Skin of body (tissue), 2 donors: ENCODE measurements around the gene DBH. TPM values are rescaled to one million over a fixed set of nuclear protein-coding genes. Genes with fewer than 3 reads are reported as not detected.
"Not testable (repeated sequence)": the region's sequence is repeated elsewhere in the genome, so short reads cannot be mapped to it uniquely, and the experiment has no call there.

Experiments
- DNase-seq: peaks from one replicate; lab custom pipeline; 2025; lab: John Stamatoyannopoulos, UW
- total RNA-seq: library from RNA; depleted of rRNA; stranded (reverse); fragments of >200 nt; gene quantifications from one replicate; pipeline ENCODE4 v1.2.3, GENCODE V29; 2014

The DBH gene
- total RNA-seq, 1 donor from 2014 or later = under 0.01 TPM

DNA sequence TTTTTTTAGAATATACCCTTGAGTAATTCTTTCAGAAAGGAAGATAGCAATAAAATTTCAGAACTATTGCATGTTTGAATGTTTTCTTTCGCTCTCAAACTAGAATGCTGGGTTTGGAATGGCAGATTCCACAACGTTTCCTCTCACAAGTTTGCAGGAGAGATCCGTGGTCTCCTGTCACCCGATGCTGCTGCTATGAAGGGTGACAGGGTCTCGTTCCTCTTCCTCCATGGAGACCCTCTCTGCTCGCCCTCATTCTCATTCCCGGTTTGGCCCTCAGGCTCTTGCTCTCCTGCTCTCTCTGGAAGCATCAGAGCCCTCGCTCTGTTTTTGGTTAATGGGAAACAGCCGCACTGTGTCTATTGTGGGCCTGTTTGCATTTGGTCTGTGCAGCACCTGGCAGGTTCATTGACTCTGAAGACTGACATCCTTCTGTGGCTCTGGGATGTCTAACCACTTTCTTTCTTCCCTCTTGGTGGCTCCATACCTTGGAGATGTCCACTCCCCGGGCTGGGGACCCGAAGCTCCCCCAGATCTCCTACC, 14.4 kb upstream of the DBH start:
- no peak for DNase-seq

DNA sequence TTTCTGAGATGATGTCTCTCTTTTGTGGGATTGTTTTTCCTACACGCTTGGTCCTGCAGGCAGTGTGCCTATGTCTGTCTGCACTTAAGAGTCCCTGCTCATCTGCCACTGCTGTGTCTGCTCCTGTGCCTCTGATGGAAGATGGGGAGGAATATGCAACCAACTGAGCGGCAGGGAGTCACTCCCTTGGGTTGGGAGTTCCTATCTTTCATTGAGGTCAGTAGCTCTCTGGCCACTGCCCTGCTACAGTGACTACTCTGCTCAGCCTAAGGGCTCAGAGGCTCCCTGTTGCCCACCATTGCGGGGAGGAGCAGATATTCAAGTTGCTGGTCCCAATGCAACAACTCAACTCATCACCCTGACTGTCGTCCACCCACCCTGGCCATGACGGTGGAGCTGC, 13.6 kb upstream of the DBH start:
- DNase-seq = no peak

DNA sequence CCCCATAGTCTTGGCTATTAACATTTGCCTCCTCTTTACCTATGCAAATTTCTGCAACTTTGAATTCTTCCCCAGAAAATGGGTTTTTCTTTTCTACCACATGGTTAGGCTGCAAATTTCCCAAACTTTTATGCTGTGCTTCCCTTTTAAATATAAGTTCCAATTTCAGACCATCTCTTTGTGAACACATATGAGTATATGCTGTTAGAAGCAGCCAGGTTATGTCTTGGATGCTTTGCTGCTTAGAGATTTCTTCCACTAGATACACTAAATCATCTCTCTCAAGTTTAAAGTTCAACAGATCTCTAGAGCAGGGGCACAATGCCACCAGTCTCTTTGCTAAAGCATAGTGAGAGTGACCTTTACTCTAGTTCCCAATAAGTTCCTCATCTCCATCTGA, 10.2 kb upstream of the DBH start:
- not testable (repeated sequence) for DNase-seq

DNA sequence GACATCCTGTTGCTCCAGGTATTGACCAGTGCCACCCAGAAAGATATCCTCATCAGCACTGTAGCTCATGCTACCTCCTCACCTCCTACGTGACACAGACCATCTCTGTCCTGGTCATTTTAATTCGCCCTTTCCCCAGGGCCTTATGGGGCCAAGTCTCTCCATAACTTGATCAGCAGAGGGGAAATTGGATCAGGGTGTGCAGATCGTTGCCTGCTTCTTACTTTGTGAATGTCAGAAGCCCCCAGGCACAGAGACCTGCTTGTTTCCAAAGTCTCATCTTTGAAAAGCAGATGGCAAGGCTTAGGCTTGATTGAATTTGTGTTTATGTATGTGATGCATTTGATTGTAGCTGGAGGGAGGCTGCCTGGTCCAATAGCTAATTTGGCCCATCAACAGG, 8.8 kb upstream of the DBH start:
- no peak for DNase-seq

DNA sequence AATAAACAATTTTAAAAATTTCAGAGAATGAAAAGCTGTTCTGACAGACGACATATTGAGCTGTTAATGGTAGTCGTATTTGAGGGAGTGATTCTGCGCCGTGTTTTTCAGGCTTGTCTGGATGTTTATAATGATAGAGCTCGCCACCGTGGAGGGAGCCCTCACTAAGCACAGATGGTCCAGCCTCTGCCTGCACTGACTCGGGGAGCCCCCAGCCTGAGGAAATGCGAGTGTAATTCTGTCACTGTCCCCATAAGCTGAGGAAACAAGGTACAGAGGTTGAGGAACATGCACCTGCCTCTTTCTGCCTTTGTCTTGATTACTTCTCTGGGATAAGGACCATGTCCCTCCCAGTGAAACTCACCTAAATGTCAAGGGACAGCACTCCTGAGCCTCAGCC, 7.4 kb upstream of the DBH start:
- DNase-seq = no peak

DNA sequence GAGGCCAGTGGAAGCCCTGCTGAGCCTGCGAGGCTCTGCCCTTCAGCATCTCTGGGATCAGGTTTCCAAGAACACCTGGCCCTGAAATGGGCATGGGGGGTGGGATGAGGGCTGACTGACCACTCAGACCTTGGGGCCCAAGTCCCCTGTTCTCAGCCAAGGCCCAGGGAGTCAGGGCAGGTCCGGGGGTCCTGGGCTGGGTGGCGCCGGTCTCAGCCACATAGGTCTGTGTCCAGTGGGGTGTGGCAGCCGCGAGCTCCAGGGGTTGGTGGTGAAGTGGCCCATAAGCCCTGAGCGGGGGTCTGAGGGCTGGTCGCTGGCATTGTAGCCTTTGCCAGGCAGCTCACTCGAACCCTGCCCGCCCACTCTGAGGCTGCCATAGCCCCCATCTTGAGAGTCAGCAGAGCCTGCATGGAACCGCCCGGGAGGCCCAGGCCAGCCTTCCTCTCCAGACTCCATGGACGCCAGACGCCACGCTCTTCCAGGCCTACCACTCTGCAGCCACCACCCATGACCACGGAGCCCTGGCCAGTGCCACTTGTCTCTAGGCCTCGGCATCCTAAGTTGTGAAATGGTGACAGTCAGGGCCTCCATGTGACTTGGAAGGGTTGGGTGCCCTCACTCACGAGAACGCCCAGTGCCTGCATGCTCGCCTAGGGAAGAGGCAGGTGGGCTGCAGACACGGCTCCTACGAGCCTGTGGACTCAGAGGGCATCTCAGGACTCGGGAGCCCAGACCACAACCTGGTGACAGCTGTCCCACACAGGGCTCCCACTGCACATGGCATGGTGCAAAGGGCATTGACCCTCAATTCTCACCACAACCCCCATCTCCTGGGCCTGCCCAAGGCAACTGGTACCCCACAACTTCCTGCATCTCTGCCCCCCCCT, 6.7 kb upstream of the DBH start:
- DNase-seq = no peak

DNA sequence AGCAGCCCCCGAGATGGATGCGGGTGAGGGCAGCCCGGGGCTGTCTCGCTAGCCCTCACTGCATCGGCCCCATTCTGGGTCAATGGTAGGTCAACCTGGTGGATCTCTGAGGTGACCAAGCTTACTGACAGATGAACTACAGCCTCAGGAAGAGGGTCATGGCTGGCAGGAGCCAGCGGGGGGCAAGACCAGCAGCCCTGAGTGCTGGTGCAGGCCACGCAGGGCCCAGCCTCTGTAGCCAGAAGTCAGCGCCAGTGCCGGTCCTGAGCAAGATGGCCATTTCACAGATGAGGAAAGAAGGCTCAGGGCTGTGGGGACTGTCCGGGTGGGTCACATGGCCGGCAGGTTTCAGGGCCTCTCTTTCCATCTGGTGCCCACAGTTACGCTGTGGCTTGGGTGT, 5.1 kb upstream of the DBH start:
- DNase-seq = no peak

DNA sequence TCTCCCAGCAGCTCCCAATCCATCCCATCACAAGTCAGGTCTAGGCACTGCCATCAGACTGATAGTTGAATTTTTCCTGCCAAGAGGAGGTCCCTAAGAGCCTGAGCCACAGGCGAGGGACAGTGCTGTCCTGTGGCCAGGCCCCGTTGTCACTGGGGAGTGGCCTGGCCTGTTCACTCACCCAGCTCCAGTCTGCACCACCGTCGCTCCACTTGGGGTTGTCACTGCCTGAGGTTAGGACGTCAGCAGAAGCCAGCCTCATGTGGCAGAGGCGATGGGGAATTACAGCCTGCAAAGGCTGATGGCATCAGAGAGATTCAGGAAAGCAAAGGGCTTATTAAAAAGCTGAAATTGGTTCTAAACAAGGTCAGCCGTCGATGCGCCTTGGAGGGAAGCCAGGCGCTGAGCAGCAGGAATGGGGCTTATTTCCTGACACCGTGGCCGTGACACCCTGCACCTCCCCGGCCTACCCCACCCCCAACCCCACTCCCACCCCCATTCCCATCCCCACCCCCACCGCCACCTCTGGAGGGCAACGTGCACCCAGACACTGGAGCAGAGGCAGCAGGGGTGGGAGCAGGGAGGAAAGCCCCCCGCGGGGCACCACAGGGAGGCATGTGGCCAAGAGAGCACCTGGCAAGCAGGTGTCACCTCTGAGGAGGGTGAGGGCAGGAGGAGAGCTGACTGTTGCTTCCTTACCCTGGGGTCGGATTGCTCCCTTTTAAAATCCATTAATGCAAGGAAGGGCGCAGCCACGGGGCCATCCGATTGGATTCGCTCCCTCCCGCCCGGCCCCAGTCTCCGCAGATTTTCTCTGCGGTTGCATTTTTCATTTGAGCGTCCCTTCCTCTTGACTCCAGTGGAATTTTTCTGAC, 3.1 kb upstream of the DBH start:
- no peak for DNase-seq

DNA sequence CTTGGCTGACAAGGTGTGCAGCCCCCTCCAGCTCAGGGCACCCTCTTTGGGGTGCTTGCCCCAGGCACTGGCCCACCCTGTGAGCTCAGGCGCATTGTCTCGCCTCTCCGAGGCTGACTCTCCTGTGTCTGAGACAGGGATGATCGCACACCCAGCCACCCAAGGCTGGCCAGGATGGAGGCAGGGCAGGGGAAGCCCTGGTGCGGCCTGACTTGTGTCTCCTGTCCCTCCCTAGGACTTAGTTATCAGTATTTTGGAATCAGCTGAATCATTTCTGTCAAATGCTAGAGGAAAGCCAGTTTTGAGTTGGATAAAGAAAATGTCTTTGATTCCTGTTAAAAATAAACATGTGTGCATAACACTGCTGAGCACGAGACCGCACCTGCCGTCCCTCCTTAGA, 2.5 kb upstream of the DBH start:
- DNase-seq = no peak

DNA sequence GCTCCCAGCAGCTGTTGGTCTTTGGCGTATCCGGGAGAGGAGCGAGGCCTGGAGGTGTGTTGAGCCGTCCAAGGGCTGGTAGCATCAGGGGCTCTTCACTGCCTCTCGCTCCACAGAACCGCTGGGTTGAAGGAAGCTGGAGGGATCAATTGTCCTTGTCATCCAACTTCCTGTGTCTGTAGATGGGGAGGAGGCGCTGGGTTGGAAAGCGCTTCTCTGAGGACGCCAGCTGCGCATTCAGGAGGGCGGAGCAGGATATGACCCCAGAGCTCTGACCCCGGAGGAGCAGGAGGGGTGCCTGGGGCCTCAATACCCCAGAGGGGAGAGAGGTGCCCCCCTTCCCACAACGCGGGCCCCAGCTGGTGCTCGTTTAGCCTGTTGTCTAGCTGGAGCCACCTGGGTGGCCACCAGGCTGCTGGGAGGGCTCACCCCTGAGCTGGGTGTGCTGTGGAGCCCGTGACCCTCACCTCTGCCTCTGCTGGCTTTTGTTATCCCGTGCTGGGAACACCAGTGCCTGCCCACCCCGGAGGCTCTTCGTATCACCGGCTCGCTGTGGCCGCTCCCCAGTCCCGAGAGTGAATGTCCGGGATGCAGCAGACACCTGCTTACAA, 2.0 kb upstream of the DBH start:
- peak; percentile 1 for DNase-seq

DNA sequence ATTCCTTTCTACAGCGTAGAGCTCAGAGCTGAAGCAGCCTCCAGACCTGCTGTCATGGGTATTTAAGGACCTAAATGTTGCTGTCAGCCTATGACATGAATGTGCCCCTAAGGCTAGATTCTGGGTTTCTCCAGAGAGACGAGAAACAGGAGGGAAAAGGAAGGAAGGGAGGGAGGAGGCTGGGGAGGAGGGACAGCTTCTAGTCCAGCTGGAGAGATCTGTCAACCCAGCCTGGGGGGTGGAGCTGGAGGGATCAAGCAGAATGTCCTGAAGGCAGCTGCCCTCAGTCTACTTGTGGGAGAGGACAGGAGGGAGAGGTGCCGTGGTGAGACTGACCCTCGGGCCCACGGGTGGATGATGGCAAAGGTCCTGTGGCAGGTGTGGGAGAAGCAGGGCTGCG, 1.1 kb upstream of the DBH start:
- DNase-seq = no peak

DNA sequence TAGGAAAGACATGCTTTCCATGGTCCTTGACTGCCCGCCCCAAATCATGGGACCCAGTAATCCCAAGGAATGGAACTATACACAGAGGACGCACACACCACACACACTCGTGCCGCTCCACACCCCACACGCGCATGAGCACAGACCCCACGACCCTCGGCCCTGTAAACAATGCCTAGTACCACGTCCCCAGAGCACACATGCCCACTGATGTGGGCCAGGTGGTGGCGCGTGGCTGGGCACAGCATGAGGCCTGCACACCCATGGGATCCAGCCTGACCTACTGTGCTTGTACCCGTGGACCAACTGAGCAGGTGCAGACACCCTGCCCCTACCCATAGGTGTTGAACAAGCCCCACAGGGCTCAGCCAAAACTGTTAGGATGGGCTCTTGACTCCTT, 739 bp downstream of the DBH start:
- DNase-seq = no peak

DNA sequence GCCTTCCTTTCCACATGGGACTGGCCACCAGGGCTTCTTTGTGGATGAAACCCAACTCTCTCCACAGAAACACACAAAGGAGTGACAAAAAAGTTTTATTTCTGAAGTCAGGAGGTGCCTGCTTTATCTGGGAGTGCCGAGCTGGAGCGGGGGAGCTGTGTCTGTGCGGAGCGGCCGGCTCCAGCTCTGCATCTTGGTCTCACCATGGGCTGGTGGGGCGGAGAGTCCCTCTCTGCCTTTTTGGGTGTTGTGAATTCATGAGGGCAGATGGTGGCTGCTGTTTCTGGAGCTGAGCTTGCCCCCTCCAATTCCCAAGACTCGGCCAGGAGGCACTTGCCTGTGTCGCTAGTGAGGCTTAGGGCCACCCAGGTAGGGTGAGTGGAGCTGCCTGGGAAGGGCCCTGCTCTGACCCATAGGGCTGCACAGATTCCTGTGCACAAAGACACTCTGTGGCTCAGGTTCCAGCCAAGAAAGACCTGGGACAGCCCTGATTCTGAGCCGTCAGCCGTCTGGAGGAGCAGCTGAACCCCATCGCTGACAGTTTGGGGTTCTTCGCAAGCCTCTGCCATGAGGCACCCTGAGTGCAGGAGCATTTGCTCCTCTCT, 1.4 kb downstream of the DBH start:
- no peak for DNase-seq

DNA sequence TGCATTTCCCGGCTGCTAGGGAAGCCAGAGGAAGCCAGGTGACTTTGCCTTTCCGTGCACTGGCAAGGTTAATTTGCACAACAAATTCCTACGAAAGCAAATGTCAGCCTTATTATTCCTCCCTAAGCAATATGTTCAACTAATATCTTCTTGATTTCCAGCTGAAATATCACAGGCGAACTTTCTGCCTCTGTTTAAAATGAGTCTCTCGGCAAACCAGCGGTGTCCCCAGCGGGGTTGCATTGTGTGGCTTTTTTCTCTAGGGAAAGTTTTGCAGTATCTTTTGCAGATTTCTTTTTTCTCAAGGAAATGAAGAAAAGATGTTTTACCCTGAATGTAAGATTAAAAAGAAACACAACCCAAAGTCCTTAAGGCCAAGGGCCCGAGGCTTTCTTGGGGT, 1.9 kb downstream of the DBH start:
- no peak for DNase-seq

DNA sequence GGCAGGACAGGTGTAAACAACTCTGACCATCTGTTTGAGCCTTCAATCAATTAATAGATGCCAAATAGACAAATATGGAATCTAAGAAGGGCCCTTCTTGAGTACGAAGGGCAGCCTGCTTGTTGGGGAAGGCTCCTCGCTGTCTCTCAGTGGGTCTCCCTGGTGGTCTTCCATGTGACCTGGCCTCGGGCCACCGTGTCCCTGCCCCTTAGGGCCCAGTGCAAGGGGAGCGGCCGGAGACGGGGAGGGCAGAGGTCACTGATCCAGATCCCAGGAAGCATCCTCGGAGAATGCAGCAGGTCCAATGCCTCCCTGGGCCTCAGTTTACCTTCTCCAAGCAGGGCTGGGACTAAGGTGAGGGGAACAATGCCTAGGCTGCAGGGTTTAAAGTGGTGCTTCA, 2.5 kb downstream of the DBH start:
- no peak for DNase-seq

DNA sequence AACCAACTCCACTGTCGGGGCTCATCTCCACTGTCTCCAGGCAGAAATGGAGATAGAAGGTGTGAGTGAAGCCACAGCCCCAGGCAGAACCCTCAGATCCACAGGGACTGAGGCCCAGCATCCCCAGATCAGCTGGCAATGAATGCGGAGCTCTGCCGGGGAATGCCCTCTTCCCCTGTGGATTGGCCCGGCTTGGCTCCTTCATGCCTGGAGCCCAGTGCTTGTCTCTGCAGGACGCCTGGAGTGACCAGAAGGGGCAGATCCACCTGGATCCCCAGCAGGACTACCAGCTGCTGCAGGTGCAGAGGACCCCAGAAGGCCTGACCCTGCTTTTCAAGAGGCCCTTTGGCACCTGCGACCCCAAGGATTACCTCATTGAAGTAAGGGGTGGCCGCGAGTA, 3.5 kb downstream of the DBH start:
- no peak for DNase-seq

DNA sequence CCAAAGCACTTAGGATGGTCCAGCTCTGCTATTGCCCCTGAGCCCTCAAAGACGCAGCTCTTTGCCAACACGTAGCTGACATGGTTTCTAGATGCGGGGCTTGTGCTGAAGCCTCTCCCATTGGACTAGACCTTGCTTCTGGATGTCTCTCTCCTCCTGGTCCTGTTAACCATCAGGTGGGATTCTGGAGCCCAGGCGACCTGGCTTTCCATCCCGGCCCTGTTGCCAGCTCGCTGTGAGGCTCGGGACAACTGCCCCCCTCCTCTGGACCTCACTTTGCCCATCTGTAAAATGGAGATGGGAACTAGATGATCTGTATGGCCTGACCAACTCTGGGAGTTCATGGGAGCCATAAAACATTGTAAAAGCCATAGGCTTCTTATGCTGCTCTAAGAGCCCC, 4.0 kb downstream of the DBH start:
- DNase-seq = no peak

DNA sequence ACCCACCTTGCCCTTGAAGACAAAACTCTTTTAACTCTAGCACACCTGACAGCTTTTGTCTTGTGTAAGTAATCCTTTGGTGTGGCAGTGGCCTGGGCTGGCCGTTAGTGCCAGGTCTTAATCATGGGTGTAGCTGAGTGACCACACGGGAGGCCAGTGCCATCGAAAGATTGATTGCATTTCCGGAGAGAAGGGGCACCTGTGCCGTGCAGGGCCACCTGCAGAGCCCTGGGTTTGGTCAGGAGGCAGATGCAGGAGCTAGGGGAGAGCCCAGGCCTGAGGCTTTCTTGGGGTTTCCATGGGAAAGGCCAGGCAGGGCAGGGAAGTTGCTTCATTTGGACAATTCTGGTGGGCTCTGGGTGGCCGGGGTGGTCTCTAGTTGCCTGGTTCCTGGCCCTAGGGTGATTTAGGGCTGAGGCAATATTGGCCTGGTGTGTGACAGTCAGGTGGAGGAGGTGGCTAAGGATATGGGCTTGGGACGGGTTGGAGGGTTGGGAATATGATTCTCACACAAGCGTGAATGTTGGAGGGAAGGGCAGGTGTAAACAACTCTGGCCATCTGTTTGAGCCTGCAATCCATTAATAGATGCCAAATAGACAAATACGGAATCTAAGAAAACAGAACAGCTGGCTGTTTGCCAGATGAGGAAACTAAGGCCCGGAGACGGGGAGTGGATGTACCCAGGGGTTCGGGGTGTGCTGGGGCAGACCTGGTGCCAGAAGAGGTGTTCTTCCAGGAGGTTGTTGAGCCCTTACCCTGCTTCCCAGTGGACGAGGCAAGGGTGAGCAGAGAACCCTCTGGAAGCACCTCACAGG, 4.6 kb downstream of the DBH start:
- no peak for DNase-seq

DNA sequence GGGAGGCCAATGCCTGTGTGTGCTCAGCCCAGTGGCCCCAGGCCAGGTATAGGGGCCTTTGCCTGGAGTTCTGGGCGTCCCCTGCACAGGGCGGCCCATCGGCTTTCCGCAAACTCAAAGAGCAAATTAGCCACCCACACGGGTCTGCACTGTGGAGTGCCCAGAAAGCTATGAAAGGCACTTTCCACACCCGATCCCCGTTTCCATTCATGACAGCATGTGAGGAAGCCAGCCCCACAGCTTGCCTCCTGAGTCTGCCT, 5.2 kb downstream of the DBH start:
- DNase-seq = no peak

DNA sequence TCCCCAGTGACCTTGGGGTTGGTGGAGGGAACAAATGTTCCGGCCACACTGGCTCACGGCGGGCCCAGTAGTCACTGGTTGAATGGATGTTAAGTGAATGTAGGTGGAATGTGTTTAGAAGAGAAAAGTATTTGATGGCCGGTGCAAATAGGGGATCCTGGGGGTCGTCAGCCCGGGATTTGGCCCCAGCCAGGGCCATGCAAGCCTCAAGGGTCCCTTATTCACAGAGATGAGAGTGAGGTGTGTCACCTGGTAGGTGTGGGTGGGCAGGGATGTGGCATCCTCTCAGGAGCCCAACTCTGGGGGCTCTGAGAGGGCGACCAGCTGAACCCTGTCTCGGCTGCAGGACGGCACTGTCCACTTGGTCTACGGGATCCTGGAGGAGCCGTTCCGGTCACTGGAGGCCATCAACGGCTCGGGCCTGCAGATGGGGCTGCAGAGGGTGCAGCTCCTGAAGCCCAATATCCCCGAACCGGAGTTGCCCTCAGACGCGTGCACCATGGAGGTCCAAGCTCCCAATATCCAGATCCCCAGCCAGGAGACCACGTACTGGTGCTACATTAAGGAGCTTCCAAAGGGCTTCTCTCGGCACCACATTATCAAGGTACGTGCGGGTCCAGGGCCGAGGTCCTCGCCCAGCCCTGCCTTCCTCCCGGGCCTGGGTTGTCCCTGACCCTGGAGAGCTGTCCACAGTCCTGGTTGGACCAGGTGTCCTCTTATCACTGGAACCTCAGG, 5.9 kb downstream of the DBH start:
- DNase-seq = no peak
